H1 (cell line): ENCODE data around the gene RXFP4. TPM values are rescaled to one million over a fixed set of nuclear protein-coding genes. Genes with fewer than 3 reads are reported as not detected.
A peak's percentile ranks its signal among the peaks of the same experiment; 100 is the strongest.

Experiments used
- CTCF ChIA-PET: fragments of 300-600 bp; sonication (Branson Sonifier 250); formaldehyde crosslinking; loops from one replicate; lab custom pipeline; 2021; ENCODE audit not compliant: partially characterized antibody; lab: Charles Lee
- POLR2A ChIA-PET: fragments of 300-600 bp; sonication (Branson Sonifier 250); formaldehyde crosslinking; loops from one replicate; lab custom pipeline; 2021; ENCODE audit warnings: inconsistent platforms; ENCODE audit not compliant: partially characterized antibody; lab: Charles Lee
- DNase-seq, 2 experiments: peaks; one replicate each; pipeline versions ENCODE4 v3.0.0 to v3.0.0-alpha.2; 2010 to 2022; ENCODE audit warnings: low spot score in 2 of 2, low read depth in 1 of 2, mixed read lengths in 1 of 2
- FAIRE-seq: peaks from 2 replicates; lab custom pipeline; 2011; peaks lifted over from hg19 to GRCh38; lab: Jason Lieb, UNC
- H2AFZ ChIP-seq: 2 replicates; pipeline ENCODE4 v1.8.1; 2012; ENCODE audit warnings: low read length, inconsistent platforms
- H2AK5ac ChIP-seq: 2 replicates; pipeline ENCODE4 v1.6.1; 2013; ENCODE audit warnings: low read depth, low read length
- H2BK120ac ChIP-seq: replicated peaks from 2 replicates; pipeline ENCODE3; 2013; ENCODE audit warnings: low read depth, low read length, inconsistent platforms
- H2BK12ac ChIP-seq: 2 replicates; pipeline ENCODE4 v1.6.1; 2013; ENCODE audit warnings: low read depth, low read length
- H2BK15ac ChIP-seq: 2 replicates; pipeline ENCODE4 v1.6.1; 2013; ENCODE audit warnings: low read length
- H2BK20ac ChIP-seq: 2 replicates; pipeline ENCODE4 v1.6.1; 2013; ENCODE audit warnings: low read length
- H2BK5ac ChIP-seq: 2 replicates; pipeline ENCODE4 v1.6.1; 2013; ENCODE audit warnings: low read depth, low read length
- H3K14ac ChIP-seq: 2 replicates; pipeline ENCODE4 v1.6.1; 2013; ENCODE audit warnings: inconsistent platforms; ENCODE audit not compliant: insufficient read length
- H3K18ac ChIP-seq: 2 replicates; pipeline ENCODE4 v1.6.1; 2013; ENCODE audit warnings: low read length; ENCODE audit errors: extremely low read depth
- H3K23ac ChIP-seq: 2 replicates; pipeline ENCODE4 v1.6.1; 2013; ENCODE audit warnings: inconsistent platforms; ENCODE audit not compliant: insufficient read length
- H3K23me2 ChIP-seq: 2 replicates; pipeline ENCODE4 v1.6.1; 2013; ENCODE audit warnings: low read depth, low read length
- H3K27ac ChIP-seq: 2 replicates; pipeline ENCODE4 v1.6.1; 2011; ENCODE audit warnings: low read depth, low read length, inconsistent platforms
- H3K27me3 ChIP-seq, 4 experiments: replicated peaks in 1 of 4; 1 replicate in 1 of 4; 2 replicates in 3 of 4; pipeline versions ENCODE4 v1.6.1 to v1.8.1; 2011 to 2013; ENCODE audit warnings: low read length in 3 of 4, mild to moderate bottlenecking in 3 of 4, inconsistent platforms in 2 of 4, mixed read lengths in 2 of 4, moderate library complexity in 1 of 4; ENCODE audit not compliant: control insufficient read depth in 3 of 4, insufficient read depth in 3 of 4; ENCODE audit errors: extremely low read depth in 1 of 4
- H3K36me3 ChIP-seq, 4 experiments: 2 replicates each; pipeline versions ENCODE4 v1.6.1 to v1.8.1; 2011 to 2013; ENCODE audit warnings: mild to moderate bottlenecking in 4 of 4, low read length in 3 of 4, moderate library complexity in 2 of 4, control low read depth in 1 of 4, inconsistent platforms in 1 of 4; ENCODE audit not compliant: insufficient read depth in 4 of 4, control insufficient read depth in 2 of 4
- H3K4ac ChIP-seq: replicated peaks from 2 replicates; pipeline ENCODE3; 2013; ENCODE audit warnings: low read length, low read depth, mixed read lengths, inconsistent platforms; ENCODE audit not compliant: insufficient read length
- H3K4me1 ChIP-seq, 4 experiments: replicated peaks in 1 of 4; 1 replicate in 1 of 4; 2 replicates in 3 of 4; pipeline versions ENCODE4 v1.6.1 to v1.8.1; 2011 to 2013; ENCODE audit warnings: low read length in 3 of 4, inconsistent platforms in 2 of 4, mixed read lengths in 1 of 4; ENCODE audit not compliant: insufficient read depth in 4 of 4, control insufficient read depth in 3 of 4
- H3K4me2 ChIP-seq, 2 experiments: 2 replicates each; pipeline versions ENCODE4 v1.6.1 to v1.8.1; 2011 to 2013; ENCODE audit warnings: low read depth in 2 of 2, low read length in 2 of 2, control low read depth in 1 of 2, inconsistent platforms in 1 of 2, mild to moderate bottlenecking in 1 of 2; ENCODE audit not compliant: insufficient read depth in 1 of 2
- H3K4me3 ChIP-seq, 4 experiments: fragments of 200-600, 300-600 bp in 1 of 4; sonication (generic), shearing (Covaris generic), sonication (Bioruptor Twin) in 1 of 4; 2 replicates each; pipeline versions ENCODE4 v1.5.1 to v1.8.1; 2011 to 2016; ENCODE audit warnings: low read length in 4 of 4, low read depth in 3 of 4, control low read depth in 2 of 4, inconsistent platforms in 2 of 4, mild to moderate bottlenecking in 2 of 4, mixed read lengths in 1 of 4, moderate library complexity in 1 of 4; ENCODE audit not compliant: insufficient read depth in 2 of 4; ENCODE audit errors: extremely low read depth in 1 of 4
- H3K56ac ChIP-seq: replicated peaks from 2 replicates; pipeline ENCODE3; 2013; ENCODE audit warnings: low read depth, mild to moderate bottlenecking, mixed read lengths, low read length, inconsistent platforms; ENCODE audit not compliant: insufficient read length
- H3K79me1 ChIP-seq: 2 replicates; pipeline ENCODE4 v1.6.1; 2013; ENCODE audit warnings: low read depth, low read length, control low read depth
- H3K79me2 ChIP-seq, 2 experiments: 2 replicates each; pipeline versions ENCODE4 v1.6.1 to v1.8.1; 2012 to 2013; ENCODE audit warnings: low read length in 2 of 2, mild to moderate bottlenecking in 2 of 2, inconsistent platforms in 1 of 2; ENCODE audit not compliant: insufficient read depth in 2 of 2, control insufficient read depth in 1 of 2
- H3K9ac ChIP-seq, 4 experiments: replicated peaks in 1 of 4; 1 replicate in 1 of 4; 2 replicates in 3 of 4; pipeline versions ENCODE4 v1.6.1 to v1.8.1; 2011 to 2013; ENCODE audit warnings: low read depth in 3 of 4, low read length in 3 of 4, control low read depth in 2 of 4, mild to moderate bottlenecking in 2 of 4, moderate library complexity in 2 of 4, inconsistent platforms in 1 of 4; ENCODE audit errors: extremely low read depth in 1 of 4
- H3K9me3 ChIP-seq, 2 experiments: 2 replicates each; pipeline versions ENCODE4 v1.6.1 to v1.8.1; 2012 to 2013; ENCODE audit warnings: mild to moderate bottlenecking in 2 of 2, moderate library complexity in 2 of 2, control low read depth in 1 of 2, inconsistent platforms in 1 of 2, low read depth in 1 of 2, low read length in 1 of 2, mixed read lengths in 1 of 2; ENCODE audit not compliant: insufficient read depth in 2 of 2
- H4K20me1 ChIP-seq, 2 experiments: replicated peaks in 1 of 2; 2 replicates each; pipeline versions ENCODE3 to v1.8.1; 2011 to 2013; ENCODE audit warnings: inconsistent platforms in 2 of 2, low read length in 2 of 2, mild to moderate bottlenecking in 1 of 2; ENCODE audit not compliant: insufficient read depth in 2 of 2, control insufficient read depth in 1 of 2
- H4K5ac ChIP-seq: 2 replicates; pipeline ENCODE4 v1.6.1; 2013; ENCODE audit warnings: low read length, low read depth, mixed read lengths, inconsistent platforms; ENCODE audit not compliant: insufficient read length
- H4K8ac ChIP-seq: 2 replicates; pipeline ENCODE4 v1.8.0; 2013; ENCODE audit warnings: mild to moderate bottlenecking, moderate library complexity, low read length, inconsistent platforms; ENCODE audit not compliant: insufficient read depth; ENCODE audit errors: extremely low read depth
- H4K91ac ChIP-seq: replicated peaks from 2 replicates; pipeline ENCODE3; 2013; ENCODE audit warnings: low read length, mixed read lengths, inconsistent platforms; ENCODE audit not compliant: insufficient read length
- ATF2 ChIP-seq: IDR thresholded peaks from 2 replicates; pipeline ENCODE4 v1.6.1; 2012; ENCODE audit warnings: low read length, inconsistent platforms
- BRCA1 ChIP-seq: IDR thresholded peaks from 2 replicates; pipeline ENCODE4 v1.6.1; 2012; ENCODE audit warnings: low read depth, low read length, improper control_type of control experiment
- CBX5 ChIP-seq: fragments of 300-800, 300-1000 bp; sonication (generic); IDR thresholded peaks from 2 replicates; pipeline ENCODE4 v1.7.1; 2016; ENCODE audit warnings: antibody characterized with exemption, low read length, low read depth
- NANOG ChIP-seq: IDR thresholded peaks from 2 replicates; pipeline ENCODE4 v1.6.1; 2011; ENCODE audit warnings: low read length, low read depth, mild to moderate bottlenecking, inconsistent platforms; ENCODE audit not compliant: insufficient read depth, poor library complexity, severe bottlenecking
- RAD21 ChIP-seq, 2 experiments: IDR thresholded peaks in 1 of 2; conservative IDR thresholded peaks in 1 of 2; 2 replicates each; pipeline ENCODE4 v1.6.1; 2011; ENCODE audit warnings: low read depth in 2 of 2, low read length in 2 of 2, improper control_type of control experiment in 1 of 2, inconsistent platforms in 1 of 2, mild to moderate bottlenecking in 1 of 2, moderate library complexity in 1 of 2
- RFX5 ChIP-seq: IDR thresholded peaks from 2 replicates; pipeline ENCODE4 v1.6.1; 2011; ENCODE audit warnings: low read depth, low read length, improper control_type of control experiment, borderline replicate concordance
- SAP30 ChIP-seq: fragments of 300-600 bp; sonication (generic); IDR thresholded peaks from 2 replicates; pipeline ENCODE4 v1.7.1; 2012; ENCODE audit warnings: low read length, moderate library complexity, mild to moderate bottlenecking, inconsistent platforms; ENCODE audit not compliant: insufficient read depth, insufficient replicate concordance
- TCF12 ChIP-seq: IDR thresholded peaks from 2 replicates; pipeline ENCODE4 v1.6.1; 2011; ENCODE audit warnings: low read depth, mild to moderate bottlenecking, low read length
- USF2 ChIP-seq: IDR thresholded peaks from 2 replicates; pipeline ENCODE4 v1.6.1; 2011; ENCODE audit warnings: low read length, improper control_type of control experiment
- YY1 ChIP-seq: IDR thresholded peaks from 2 replicates; pipeline ENCODE4 v1.6.1; 2011; ENCODE audit warnings: low read depth, mild to moderate bottlenecking, low read length
- WGBS, 2 experiments: shearing (Covaris generic) in 1 of 2; methylation state at CpG; one replicate each; pipeline versions ENCODE4 v1.1.6 to v1.1.7; 2013 to 2015; ENCODE audit warnings: low lambda C conversion rate in 2 of 2, mixed read lengths in 2 of 2, inconsistent platforms in 1 of 2, low coverage in 1 of 2, missing lambda C conversion rate in 1 of 2; ENCODE audit not compliant: insufficient replicate concordance in 2 of 2, insufficient coverage in 1 of 2, insufficient read length in 1 of 2; ENCODE audit errors: extremely low coverage in 1 of 2, missing lambda C conversion rate in 1 of 2; 5-methylcytosine and 5-hydroxymethylcytosine counted together
- polyA plus RNA-seq, 7 experiments: library from polyadenylated mRNA; depleted of rRNA in 3 of 7; stranded (reverse) in 5 of 7; unstranded in 2 of 7; fragments of >200 nt in 5 of 7; fragments of 200-250 nt in 2 of 7; gene quantifications; 1 replicate in 5 of 7; 2 replicates in 1 of 7; 4 replicates in 1 of 7; pipeline versions ENCODE4 v1.2.1 to v1.2.3, GENCODE V29; 2011 to 2013; ENCODE audit warnings: missing spikeins in 2 of 7, mixed read lengths in 2 of 7
- total RNA-seq: library from RNA; stranded (reverse); fragmentation: NEBNext Ultra II Directional; extraction: Animal tissue kit (Norgen Biotek cat#: 25700); gene quantifications from 2 replicates; pipeline ENCODE4 v1.2.1, GENCODE V29; 2021

Gene RXFP4
- total and polyA plus RNA-seq, 2 of the 8 experiments (the other 6 are each of a cell fraction or from before 2014, with no cell fraction given), result not detected

GRCh38 chr1:155966750-155967149, 25.3 kb downstream of the RXFP4 start:
- no peak for FAIRE-seq
- ChIA-PET POLR2A (interaction anchor here (1.0 to 16.7 kb wide), 5 partner anchors 10 to 279 kb away, joined by 3 to 282 read pairs (median 5); partner anchors contain the start of gene ARHGEF2), CTCF (interaction anchor here (0.7 to 6.7 kb wide), 21 partner anchors 11 to 311 kb away, joined by 3 to 79 read pairs (median 5); partner anchors contain the start of genes ARHGEF2, LAMTOR2 and UBQLN4)
- Histone ChIP-seq H3K9ac (no peak overlapping the region), H4K91ac (no peak overlapping the region), H4K20me1 (peaks cover 8 to 30% of the 10 kb centered on the region in 2 experiments), H3K23me2 (no peaks in the 10 kb centered on the region), H3K27me3 (no peaks in the 10 kb centered on the region), H2BK20ac (no peak overlapping the region), H3K4me3 (no peak overlapping the region), H3K14ac (no peak overlapping the region), H3K18ac (no peak overlapping the region), H3K79me1 (peaks cover 21% of the 10 kb centered on the region), H3K4ac (no peak overlapping the region), H2BK120ac (no peak overlapping the region), H3K27ac (peak overlapping the region; percentile 33; the same call in 1 of the 2 replicates), H4K8ac (no peak overlapping the region), H3K36me3 (peaks cover 29 to 55% (median 44%) of the 10 kb centered on the region in 4 experiments), H3K4me1 (peaks cover 0 to 28% (median 15%) of the 10 kb centered on the region in 4 experiments; a peak in 6 of 7 replicates), H3K56ac (no peak overlapping the region), H2BK12ac (no peak overlapping the region; the same call in 1 of the 2 replicates), H2AFZ (no peak overlapping the region), H3K79me2 (peaks cover 0 to 39% of the 10 kb centered on the region in 2 experiments; a peak in 2 of 4 replicates), H2BK5ac (peak overlapping the region; percentile 73; the same call in 1 of the 2 replicates), H2AK5ac (no peak overlapping the region), H3K4me2 (no peak overlapping the region), H3K9me3 (no peaks in the 10 kb centered on the region), H2BK15ac (no peak overlapping the region), H4K5ac (no peak overlapping the region), H3K23ac (no peak overlapping the region)
- 84% methylated on average over 7 of the region's 7 CpGs; no CpG with 5 or more reads in 1 of the 2 experiments for WGBS, 2 experiments
- DNase-seq, result no peak
- TF ChIP-seq ATF2 (no peak), RFX5 (no peak), USF2 (no peak), CBX5 (no peak), RAD21 (IDR thresholded peaks at IDR 0.05 in 1 of 2, conservative IDR thresholded peaks at IDR 0.05 in 1 of 2; ENCODE audit: low read depth in 2 of 2, low read length in 2 of 2) (no peak), NANOG (no peak), SAP30 (no peak), BRCA1 (no peak), YY1 (no peak), TCF12 (no peak)
